Panc1 (cell line): ENCODE results near the gene MGAT4A. TPM values are rescaled to one million over a fixed set of nuclear protein-coding genes. Genes with fewer than 3 reads are reported as not detected.
A peak's percentile ranks its signal among the peaks of the same experiment; 100 is the strongest.

Experiments
- ATAC-seq: fragments of 200-7000 bp; cut with Tn5 transposase; 2 replicates; pipeline ENCODE4 v1.9.1; 2020; ENCODE audit warnings: mild to moderate bottlenecking, moderate library complexity
- BruUV-seq: library from RNA; stranded (reverse); fragments of 400-500 nt; replicated peaks from 2 replicates; lab custom pipeline; 2021; lab: Mats Ljungman, UMichigan
- CTCF ChIA-PET: fragments of 300-600 bp; sonication (Branson Sonifier 250); formaldehyde crosslinking; loops from one replicate; lab custom pipeline; 2022; ENCODE audit warnings: antibody characterized with exemption; lab: Charles Lee
- POLR2A ChIA-PET: fragments of 300-600 bp; sonication (Branson Sonifier 250); formaldehyde crosslinking; loops from one replicate; lab custom pipeline; 2022; ENCODE audit warnings: antibody characterized with exemption; lab: Charles Lee
- DNase-seq: peaks from one replicate; pipeline ENCODE4 v3.0.0-alpha.2; 2010; ENCODE audit warnings: low read depth, low spot score
- H3K27ac ChIP-seq: 2 replicates; pipeline ENCODE4 v1.5.1; 2011; ENCODE audit warnings: mild to moderate bottlenecking, low read length, inconsistent platforms
- H3K27me3 ChIP-seq: fragments of 200-500 bp; sonication (Bioruptor generic); 2 replicates; pipeline ENCODE4 v1.6.0; 2014; ENCODE audit warnings: low read length, inconsistent platforms; ENCODE audit not compliant: control insufficient read depth, insufficient read depth
- H3K36me3 ChIP-seq: fragments of 200-500 bp; sonication (Bioruptor generic); 2 replicates; pipeline ENCODE4 v1.5.1; 2014; ENCODE audit warnings: inconsistent platforms, mild to moderate bottlenecking, low read length, moderate library complexity; ENCODE audit not compliant: control insufficient read depth, insufficient read depth
- H3K4me1 ChIP-seq: 2 replicates; pipeline ENCODE4 v1.5.1; 2011; ENCODE audit warnings: inconsistent platforms, mild to moderate bottlenecking, low read length, moderate library complexity; ENCODE audit not compliant: control insufficient read depth, insufficient read depth
- H3K4me3 ChIP-seq, 2 experiments: 2 replicates each; pipeline ENCODE4 v1.5.1; 2011 to 2012; ENCODE audit warnings: low read depth in 2 of 2, low read length in 2 of 2, mild to moderate bottlenecking in 2 of 2, inconsistent platforms in 1 of 2, moderate library complexity in 1 of 2
- H3K9me3 ChIP-seq: fragments of 200-500 bp; sonication (Bioruptor generic); 2 replicates; pipeline ENCODE4 v1.5.1; 2014; ENCODE audit warnings: low read depth, mild to moderate bottlenecking, inconsistent platforms, low read length, moderate library complexity; ENCODE audit not compliant: control insufficient read depth, insufficient read depth
- CTCF ChIP-seq: fragments of 450-650 bp; IDR thresholded peaks from 2 replicates; pipeline ENCODE4 v1.5.1; 2017; ENCODE audit warnings: mild to moderate bottlenecking
- POLR2AphosphoS5 ChIP-seq: IDR thresholded peaks from 2 replicates; pipeline ENCODE4 v1.6.1; 2012; ENCODE audit warnings: mild to moderate bottlenecking, low read depth, low read length, moderate library complexity
- REST ChIP-seq, 2 experiments: IDR thresholded peaks; 2 replicates each; pipeline ENCODE4 v1.6.1; 2011 to 2012; ENCODE audit warnings: low read depth in 2 of 2, control low read depth in 1 of 2, low read length in 1 of 2, mild to moderate bottlenecking in 1 of 2, moderate library complexity in 1 of 2; ENCODE audit not compliant: insufficient read depth in 1 of 2
- SIN3A ChIP-seq: IDR thresholded peaks from 2 replicates; pipeline ENCODE4 v1.6.1; 2012; ENCODE audit warnings: low read depth, mild to moderate bottlenecking, low read length, moderate library complexity, borderline replicate concordance; ENCODE audit not compliant: insufficient read depth
- TCF7L2 ChIP-seq: IDR thresholded peaks from 2 replicates; pipeline ENCODE4 v1.6.1; 2011; ENCODE audit warnings: mild to moderate bottlenecking, low read depth, low read length, inconsistent platforms
- in situ Hi-C: cut with HindIII; loops from 2 replicates; pipeline ENCODE4 v1.10.0; 2016; ENCODE audit warnings: low sequenced_read_pairs, low pct_unique_long_range_greater_than_20kb
- intact Hi-C: fragments of 100-400 bp; cut with micrococcal nuclease; formaldehyde crosslinking; loops from one replicate; pipeline ENCODE4 v1.10.0; 2022; ENCODE audit not compliant: unreplicated experiment
- total RNA-seq: library from RNA; stranded (reverse); gene quantifications from one replicate; pipeline ENCODE4 v1.2.1, GENCODE V29; 2021; ENCODE audit not compliant: unreplicated experiment

Gene MGAT4A
- total RNA-seq, 1 experiment from 2014 or later = 4.4 TPM

- peak overlapping the region; percentile 40 to 50 for H3K4me3 ChIP-seq
- POLR2A ChIA-PET = no interaction called here
- in situ Hi-C loops = no loop called here
- no peak overlapping the region for H3K27ac ChIP-seq
- no TSS peak for BruUV-seq
- H3K4me1 ChIP-seq = peaks cover 4% of the 10 kb centered on the region
- CTCF ChIA-PET = interaction anchor here (0.6 kb wide), 1 partner anchor 54 kb away, joined by 5 read pairs; no protein-coding TSS in a partner anchor
- H3K9me3 ChIP-seq = no peaks in the 10 kb centered on the region
- intact Hi-C loops = no loop called here
- H3K27me3 ChIP-seq = peaks cover 27% of the 10 kb centered on the region
- no peak for TF ChIP-seq TCF7L2
- no peak for TF ChIP-seq POLR2AphosphoS5
- TF ChIP-seq CTCF = peak; percentile 41
- no peak for TF ChIP-seq REST (IDR thresholded peaks at IDR 0.05; ENCODE audit: insufficient read depth in 1 of 2, low read depth in 2 of 2, low read length in 1 of 2)
- no peak for TF ChIP-seq SIN3A
- no peaks in the 10 kb centered on the region for H3K36me3 ChIP-seq
- no peak for DNase-seq
- ATAC-seq = peak; percentile 93
Measured at GRCh38 chr2:98730707-98731040, 258 bp downstream of the MGAT4A start.

- intact Hi-C loops (no loop called here), in situ Hi-C loops (no loop called here)
- DNase-seq (no peak), ATAC-seq (peak; percentile 39)
- no peaks in the 10 kb centered on the region for H3K9me3 ChIP-seq
- H3K4me3 ChIP-seq = peak overlapping the region; percentile 40 to 50
- BruUV-seq = no TSS peak
- CTCF ChIA-PET = interaction anchor here (0.6 kb wide), 1 partner anchor 54 kb away, joined by 5 read pairs; no protein-coding TSS in a partner anchor
- no peak overlapping the region for H3K27ac ChIP-seq
- peaks cover 4% of the 10 kb centered on the region for H3K4me1 ChIP-seq
- no peak for TF ChIP-seq CTCF
- no peak for TF ChIP-seq REST (IDR thresholded peaks at IDR 0.05; ENCODE audit: insufficient read depth in 1 of 2, low read depth in 2 of 2, low read length in 1 of 2)
- TF ChIP-seq SIN3A = no peak
- TF ChIP-seq POLR2AphosphoS5 = no peak
- TF ChIP-seq TCF7L2 = no peak
- peaks cover 27% of the 10 kb centered on the region for H3K27me3 ChIP-seq
- H3K36me3 ChIP-seq = no peaks in the 10 kb centered on the region
- POLR2A ChIA-PET = no interaction called here
Measured at GRCh38 chr2:98730053-98730706, 752 bp downstream of the MGAT4A start.
